ENCODE results near the gene GLUD1.

DNA sequence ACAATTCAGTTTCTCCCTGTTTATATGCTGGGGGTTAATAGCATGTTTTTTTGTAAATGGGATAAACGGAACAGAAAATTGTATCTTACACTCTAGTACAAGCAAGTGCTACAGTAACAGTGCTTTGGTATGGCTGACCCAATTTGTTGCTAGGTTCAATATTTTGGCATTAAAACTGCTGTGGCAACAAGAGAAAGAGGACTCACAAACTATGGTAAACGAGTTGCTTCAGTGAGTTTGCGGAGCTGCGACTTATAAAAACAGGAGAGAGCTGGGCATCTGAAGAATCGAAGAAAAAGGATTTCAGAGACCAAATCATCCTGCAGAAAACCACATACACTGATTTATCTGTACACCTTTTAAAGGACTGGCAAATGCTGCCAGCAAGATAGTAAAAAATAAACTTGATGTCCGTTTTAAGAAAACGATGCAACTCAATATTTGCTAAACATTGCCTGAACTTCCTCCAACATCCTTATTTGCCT is 2.2 kb downstream of the GLUD1 start:
- TF ChIP-seq TAF1 (IDR thresholded peaks at IDR 0.05; ENCODE audit: borderline replicate concordance, insufficient read depth, low read length): no peak
- TF ChIP-seq, protein P1, sequence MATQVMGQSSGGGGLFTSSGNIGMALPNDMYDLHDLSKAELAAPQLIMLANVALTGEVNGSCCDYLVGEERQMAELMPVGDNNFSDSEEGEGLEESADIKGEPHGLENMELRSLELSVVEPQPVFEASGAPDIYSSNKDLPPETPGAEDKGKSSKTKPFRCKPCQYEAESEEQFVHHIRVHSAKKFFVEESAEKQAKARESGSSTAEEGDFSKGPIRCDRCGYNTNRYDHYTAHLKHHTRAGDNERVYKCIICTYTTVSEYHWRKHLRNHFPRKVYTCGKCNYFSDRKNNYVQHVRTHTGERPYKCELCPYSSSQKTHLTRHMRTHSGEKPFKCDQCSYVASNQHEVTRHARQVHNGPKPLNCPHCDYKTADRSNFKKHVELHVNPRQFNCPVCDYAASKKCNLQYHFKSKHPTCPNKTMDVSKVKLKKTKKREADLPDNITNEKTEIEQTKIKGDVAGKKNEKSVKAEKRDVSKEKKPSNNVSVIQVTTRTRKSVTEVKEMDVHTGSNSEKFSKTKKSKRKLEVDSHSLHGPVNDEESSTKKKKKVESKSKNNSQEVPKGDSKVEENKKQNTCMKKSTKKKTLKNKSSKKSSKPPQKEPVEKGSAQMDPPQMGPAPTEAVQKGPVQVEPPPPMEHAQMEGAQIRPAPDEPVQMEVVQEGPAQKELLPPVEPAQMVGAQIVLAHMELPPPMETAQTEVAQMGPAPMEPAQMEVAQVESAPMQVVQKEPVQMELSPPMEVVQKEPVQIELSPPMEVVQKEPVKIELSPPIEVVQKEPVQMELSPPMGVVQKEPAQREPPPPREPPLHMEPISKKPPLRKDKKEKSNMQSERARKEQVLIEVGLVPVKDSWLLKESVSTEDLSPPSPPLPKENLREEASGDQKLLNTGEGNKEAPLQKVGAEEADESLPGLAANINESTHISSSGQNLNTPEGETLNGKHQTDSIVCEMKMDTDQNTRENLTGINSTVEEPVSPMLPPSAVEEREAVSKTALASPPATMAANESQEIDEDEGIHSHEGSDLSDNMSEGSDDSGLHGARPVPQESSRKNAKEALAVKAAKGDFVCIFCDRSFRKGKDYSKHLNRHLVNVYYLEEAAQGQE (IDR thresholded peaks at IDR 0.05; ENCODE audit: insufficient read depth in 1 of 2, low read depth in 2 of 2, low read length in 2 of 2): no peak
- TF ChIP-seq POLR2AphosphoS5 (IDR thresholded peaks at IDR 0.05; ENCODE audit: low read depth, low read length): no peak
- no peak for TF ChIP-seq SIN3A (IDR thresholded peaks at IDR 0.05; ENCODE audit: borderline replicate concordance, insufficient read depth, low read length)
